H1 (cell line): Measurements from ENCODE around the gene IL12B. TPM values are rescaled to one million over a fixed set of nuclear protein-coding genes. Genes with fewer than 3 reads are reported as not detected.
A peak's percentile ranks its signal among the peaks of the same experiment; 100 is the strongest.

Source experiments
- CTCF ChIA-PET: fragments of 300-600 bp; sonication (Branson Sonifier 250); formaldehyde crosslinking; loops from one replicate; lab custom pipeline; 2021; ENCODE audit not compliant: partially characterized antibody; lab: Charles Lee
- POLR2A ChIA-PET: fragments of 300-600 bp; sonication (Branson Sonifier 250); formaldehyde crosslinking; loops from one replicate; lab custom pipeline; 2021; ENCODE audit warnings: inconsistent platforms; ENCODE audit not compliant: partially characterized antibody; lab: Charles Lee
- DNase-seq, 2 experiments: peaks; one replicate each; pipeline versions ENCODE4 v3.0.0 to v3.0.0-alpha.2; 2010 to 2022; ENCODE audit warnings: low spot score in 2 of 2, low read depth in 1 of 2, mixed read lengths in 1 of 2
- FAIRE-seq: peaks from 2 replicates; lab custom pipeline; 2011; peaks lifted over from hg19 to GRCh38; lab: Jason Lieb, UNC
- H2AFZ ChIP-seq: 2 replicates; pipeline ENCODE4 v1.8.1; 2012; ENCODE audit warnings: low read length, inconsistent platforms
- H2AK5ac ChIP-seq: 2 replicates; pipeline ENCODE4 v1.6.1; 2013; ENCODE audit warnings: low read depth, low read length
- H2BK120ac ChIP-seq: replicated peaks from 2 replicates; pipeline ENCODE3; 2013; ENCODE audit warnings: low read depth, low read length, inconsistent platforms
- H2BK12ac ChIP-seq: 2 replicates; pipeline ENCODE4 v1.6.1; 2013; ENCODE audit warnings: low read depth, low read length
- H2BK15ac ChIP-seq: 2 replicates; pipeline ENCODE4 v1.6.1; 2013; ENCODE audit warnings: low read length
- H2BK20ac ChIP-seq: 2 replicates; pipeline ENCODE4 v1.6.1; 2013; ENCODE audit warnings: low read length
- H2BK5ac ChIP-seq: 2 replicates; pipeline ENCODE4 v1.6.1; 2013; ENCODE audit warnings: low read depth, low read length
- H3K14ac ChIP-seq: 2 replicates; pipeline ENCODE4 v1.6.1; 2013; ENCODE audit warnings: inconsistent platforms; ENCODE audit not compliant: insufficient read length
- H3K18ac ChIP-seq: 2 replicates; pipeline ENCODE4 v1.6.1; 2013; ENCODE audit warnings: low read length; ENCODE audit errors: extremely low read depth
- H3K23ac ChIP-seq: 2 replicates; pipeline ENCODE4 v1.6.1; 2013; ENCODE audit warnings: inconsistent platforms; ENCODE audit not compliant: insufficient read length
- H3K23me2 ChIP-seq: 2 replicates; pipeline ENCODE4 v1.6.1; 2013; ENCODE audit warnings: low read depth, low read length
- H3K27ac ChIP-seq: 2 replicates; pipeline ENCODE4 v1.6.1; 2011; ENCODE audit warnings: low read depth, low read length, inconsistent platforms
- H3K27me3 ChIP-seq, 4 experiments: replicated peaks in 1 of 4; 1 replicate in 1 of 4; 2 replicates in 3 of 4; pipeline versions ENCODE4 v1.6.1 to v1.8.1; 2011 to 2013; ENCODE audit warnings: low read length in 3 of 4, mild to moderate bottlenecking in 3 of 4, inconsistent platforms in 2 of 4, mixed read lengths in 2 of 4, moderate library complexity in 1 of 4; ENCODE audit not compliant: control insufficient read depth in 3 of 4, insufficient read depth in 3 of 4; ENCODE audit errors: extremely low read depth in 1 of 4
- H3K36me3 ChIP-seq, 4 experiments: 2 replicates each; pipeline versions ENCODE4 v1.6.1 to v1.8.1; 2011 to 2013; ENCODE audit warnings: mild to moderate bottlenecking in 4 of 4, low read length in 3 of 4, moderate library complexity in 2 of 4, control low read depth in 1 of 4, inconsistent platforms in 1 of 4; ENCODE audit not compliant: insufficient read depth in 4 of 4, control insufficient read depth in 2 of 4
- H3K4ac ChIP-seq: replicated peaks from 2 replicates; pipeline ENCODE3; 2013; ENCODE audit warnings: low read length, low read depth, mixed read lengths, inconsistent platforms; ENCODE audit not compliant: insufficient read length
- H3K4me1 ChIP-seq, 4 experiments: replicated peaks in 1 of 4; 1 replicate in 1 of 4; 2 replicates in 3 of 4; pipeline versions ENCODE4 v1.6.1 to v1.8.1; 2011 to 2013; ENCODE audit warnings: low read length in 3 of 4, inconsistent platforms in 2 of 4, mixed read lengths in 1 of 4; ENCODE audit not compliant: insufficient read depth in 4 of 4, control insufficient read depth in 3 of 4
- H3K4me2 ChIP-seq, 2 experiments: 2 replicates each; pipeline versions ENCODE4 v1.6.1 to v1.8.1; 2011 to 2013; ENCODE audit warnings: low read depth in 2 of 2, low read length in 2 of 2, control low read depth in 1 of 2, inconsistent platforms in 1 of 2, mild to moderate bottlenecking in 1 of 2; ENCODE audit not compliant: insufficient read depth in 1 of 2
- H3K4me3 ChIP-seq, 4 experiments: fragments of 200-600, 300-600 bp in 1 of 4; sonication (generic), shearing (Covaris generic), sonication (Bioruptor Twin) in 1 of 4; 2 replicates each; pipeline versions ENCODE4 v1.5.1 to v1.8.1; 2011 to 2016; ENCODE audit warnings: low read length in 4 of 4, low read depth in 3 of 4, control low read depth in 2 of 4, inconsistent platforms in 2 of 4, mild to moderate bottlenecking in 2 of 4, mixed read lengths in 1 of 4, moderate library complexity in 1 of 4; ENCODE audit not compliant: insufficient read depth in 2 of 4; ENCODE audit errors: extremely low read depth in 1 of 4
- H3K56ac ChIP-seq: replicated peaks from 2 replicates; pipeline ENCODE3; 2013; ENCODE audit warnings: low read depth, mild to moderate bottlenecking, mixed read lengths, low read length, inconsistent platforms; ENCODE audit not compliant: insufficient read length
- H3K79me1 ChIP-seq: 2 replicates; pipeline ENCODE4 v1.6.1; 2013; ENCODE audit warnings: low read depth, low read length, control low read depth
- H3K79me2 ChIP-seq, 2 experiments: 2 replicates each; pipeline versions ENCODE4 v1.6.1 to v1.8.1; 2012 to 2013; ENCODE audit warnings: low read length in 2 of 2, mild to moderate bottlenecking in 2 of 2, inconsistent platforms in 1 of 2; ENCODE audit not compliant: insufficient read depth in 2 of 2, control insufficient read depth in 1 of 2
- H3K9ac ChIP-seq, 4 experiments: replicated peaks in 1 of 4; 1 replicate in 1 of 4; 2 replicates in 3 of 4; pipeline versions ENCODE4 v1.6.1 to v1.8.1; 2011 to 2013; ENCODE audit warnings: low read depth in 3 of 4, low read length in 3 of 4, control low read depth in 2 of 4, mild to moderate bottlenecking in 2 of 4, moderate library complexity in 2 of 4, inconsistent platforms in 1 of 4; ENCODE audit errors: extremely low read depth in 1 of 4
- H3K9me3 ChIP-seq, 2 experiments: 2 replicates each; pipeline versions ENCODE4 v1.6.1 to v1.8.1; 2012 to 2013; ENCODE audit warnings: mild to moderate bottlenecking in 2 of 2, moderate library complexity in 2 of 2, control low read depth in 1 of 2, inconsistent platforms in 1 of 2, low read depth in 1 of 2, low read length in 1 of 2, mixed read lengths in 1 of 2; ENCODE audit not compliant: insufficient read depth in 2 of 2
- H4K20me1 ChIP-seq, 2 experiments: replicated peaks in 1 of 2; 2 replicates each; pipeline versions ENCODE3 to v1.8.1; 2011 to 2013; ENCODE audit warnings: inconsistent platforms in 2 of 2, low read length in 2 of 2, mild to moderate bottlenecking in 1 of 2; ENCODE audit not compliant: insufficient read depth in 2 of 2, control insufficient read depth in 1 of 2
- H4K5ac ChIP-seq: 2 replicates; pipeline ENCODE4 v1.6.1; 2013; ENCODE audit warnings: low read length, low read depth, mixed read lengths, inconsistent platforms; ENCODE audit not compliant: insufficient read length
- H4K8ac ChIP-seq: 2 replicates; pipeline ENCODE4 v1.8.0; 2013; ENCODE audit warnings: mild to moderate bottlenecking, moderate library complexity, low read length, inconsistent platforms; ENCODE audit not compliant: insufficient read depth; ENCODE audit errors: extremely low read depth
- H4K91ac ChIP-seq: replicated peaks from 2 replicates; pipeline ENCODE3; 2013; ENCODE audit warnings: low read length, mixed read lengths, inconsistent platforms; ENCODE audit not compliant: insufficient read length
- CHD2 ChIP-seq: IDR thresholded peaks from 2 replicates; pipeline ENCODE4 v1.6.1; 2012; ENCODE audit warnings: low read length, improper control_type of control experiment
- EP300 ChIP-seq, 2 experiments: IDR thresholded peaks; 1 replicate in 1 of 2; 2 replicates in 1 of 2; pipeline ENCODE4 v1.6.1; 2011 to 2012; ENCODE audit warnings: low read depth in 2 of 2, low read length in 2 of 2, mild to moderate bottlenecking in 2 of 2, borderline replicate concordance in 1 of 2, inconsistent platforms in 1 of 2, moderate library complexity in 1 of 2
- GTF2F1 ChIP-seq: IDR thresholded peaks from 2 replicates; pipeline ENCODE4 v1.6.1; 2012; ENCODE audit warnings: low read depth, low read length, improper control_type of control experiment, borderline replicate concordance
- JUND ChIP-seq: IDR thresholded peaks from 2 replicates; pipeline ENCODE4 v1.6.1; 2011; ENCODE audit warnings: mild to moderate bottlenecking, improper control_type of control experiment, low read length
- POLR2AphosphoS5 ChIP-seq: IDR thresholded peaks from 2 replicates; pipeline ENCODE4 v1.6.1; 2011; ENCODE audit warnings: low read depth, low read length
- RXRA ChIP-seq: IDR thresholded peaks from 2 replicates; pipeline ENCODE4 v1.6.1; 2011; ENCODE audit warnings: low read depth, mild to moderate bottlenecking, low read length, moderate library complexity; ENCODE audit not compliant: insufficient read depth
- SP2 ChIP-seq: IDR thresholded peaks from 2 replicates; pipeline ENCODE4 v1.6.1; 2012; ENCODE audit warnings: mild to moderate bottlenecking, low read length, inconsistent platforms
- SUZ12 ChIP-seq: fragments of 200-600 bp; sonication (generic); IDR thresholded peaks from 2 replicates; pipeline ENCODE4 v1.6.1; 2012; ENCODE audit warnings: mild to moderate bottlenecking, inconsistent platforms, low read length, moderate library complexity, mixed read lengths
- TBP ChIP-seq: IDR thresholded peaks from 2 replicates; pipeline ENCODE4 v1.6.1; 2011; ENCODE audit warnings: low read depth, low read length, improper control_type of control experiment
- WGBS, 2 experiments: shearing (Covaris generic) in 1 of 2; methylation state at CpG; one replicate each; pipeline versions ENCODE4 v1.1.6 to v1.1.7; 2013 to 2015; ENCODE audit warnings: low lambda C conversion rate in 2 of 2, mixed read lengths in 2 of 2, inconsistent platforms in 1 of 2, low coverage in 1 of 2, missing lambda C conversion rate in 1 of 2; ENCODE audit not compliant: insufficient replicate concordance in 2 of 2, insufficient coverage in 1 of 2, insufficient read length in 1 of 2; ENCODE audit errors: extremely low coverage in 1 of 2, missing lambda C conversion rate in 1 of 2; 5-methylcytosine and 5-hydroxymethylcytosine counted together
- polyA plus RNA-seq, 7 experiments: library from polyadenylated mRNA; depleted of rRNA in 3 of 7; stranded (reverse) in 5 of 7; unstranded in 2 of 7; fragments of >200 nt in 5 of 7; fragments of 200-250 nt in 2 of 7; gene quantifications; 1 replicate in 5 of 7; 2 replicates in 1 of 7; 4 replicates in 1 of 7; pipeline versions ENCODE4 v1.2.1 to v1.2.3, GENCODE V29; 2011 to 2013; ENCODE audit warnings: missing spikeins in 2 of 7, mixed read lengths in 2 of 7
- total RNA-seq: library from RNA; stranded (reverse); fragmentation: NEBNext Ultra II Directional; extraction: Animal tissue kit (Norgen Biotek cat#: 25700); gene quantifications from 2 replicates; pipeline ENCODE4 v1.2.1, GENCODE V29; 2021
- TF ChIP-seq, protein P1 (sequence below): IDR thresholded peaks from 2 replicates; pipeline ENCODE4 v1.6.1; 2012; ENCODE audit warnings: low read length, inconsistent platforms

IL12B gene
- total and polyA plus RNA-seq, 2 of the 8 experiments (the other 6 are each of a cell fraction or from before 2014, with no cell fraction given), result not detected

DNA sequence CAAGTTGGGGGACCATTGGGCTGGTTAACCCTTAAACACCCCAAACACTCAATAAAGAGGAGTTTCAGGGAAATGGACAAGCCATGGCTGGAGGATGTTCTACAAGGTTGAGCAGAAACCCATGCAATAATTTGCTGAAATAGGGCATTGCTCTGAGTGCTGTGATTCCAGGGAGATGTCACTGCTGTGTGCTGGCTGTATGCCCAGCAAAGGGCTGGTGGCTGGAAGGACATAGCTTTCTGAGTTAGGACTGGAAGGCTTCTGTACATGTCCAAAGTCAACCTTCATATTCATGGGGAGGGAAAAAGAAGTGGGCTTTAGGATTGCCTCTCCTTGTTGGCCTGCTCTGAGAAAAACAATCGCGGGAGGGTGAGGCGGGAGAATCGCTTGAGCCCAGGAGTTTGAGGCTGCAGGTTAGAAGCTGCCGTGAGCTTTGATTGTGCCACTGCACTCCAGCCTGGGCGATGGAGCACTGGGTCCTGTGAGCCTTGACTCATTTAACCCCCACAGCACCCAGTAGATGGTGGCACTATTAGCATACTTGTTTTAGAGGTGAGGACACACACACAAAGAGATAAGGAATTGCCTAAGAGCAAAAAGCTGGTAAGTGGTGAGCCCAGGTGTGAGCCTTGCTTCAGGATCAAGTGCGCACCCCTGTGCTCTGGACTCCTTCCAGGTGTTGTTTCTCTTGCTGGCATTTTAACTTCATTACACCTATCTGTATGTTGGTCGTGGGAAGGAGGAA is 20.4 kb downstream of the IL12B start:
- H2BK12ac ChIP-seq, result no peak overlapping the region
- no peak overlapping the region; the same call in 1 of the 2 replicates for H4K8ac ChIP-seq
- no peak overlapping the region for H4K91ac ChIP-seq
- H3K79me2 ChIP-seq, result no peaks in the 10 kb centered on the region
- no peak overlapping the region for H3K4ac ChIP-seq
- no peaks in the 10 kb centered on the region for H4K20me1 ChIP-seq
- ChIA-PET CTCF (interaction anchor here (0.6 to 2.4 kb wide), 13 partner anchors 10 to 678 kb away, joined by 3 to 23 read pairs (median 4); no protein-coding TSS in a partner anchor), POLR2A (interaction anchor here (1.1 kb wide), 1 partner anchor 23 kb away, joined by 4 read pairs; no protein-coding TSS in a partner anchor)
- H2BK5ac ChIP-seq, result no peak overlapping the region
- peak overlapping the region; percentile 70; the same call in 1 of the 2 replicates for H2AFZ ChIP-seq
- peak overlapping the region in 3 of 4 experiments; percentile 26 to 51 (median 38); a peak in 3 of 8 replicates for H3K4me3 ChIP-seq
- no peaks in the 10 kb centered on the region for H3K9me3 ChIP-seq
- no peak overlapping the region for H3K14ac ChIP-seq
- DNase-seq (peak in 1 of 2 experiments; percentile 48), FAIRE-seq (no peak)
- no peaks in the 10 kb centered on the region for H3K36me3 ChIP-seq
- no peak overlapping the region for H2BK120ac ChIP-seq
- H3K4me2 ChIP-seq, result peak overlapping the region; percentile 51 to 56
- H2AK5ac ChIP-seq, result no peak overlapping the region
- 0 out of 2 replicates have a peak overlapping the region, but pooled peaks have one; percentile 13 for H2BK15ac ChIP-seq
- no peak overlapping the region for H4K5ac ChIP-seq
- H3K9ac ChIP-seq, result no peak overlapping the region
- H3K79me1 ChIP-seq, result no peaks in the 10 kb centered on the region
- H3K23me2 ChIP-seq, result no peaks in the 10 kb centered on the region
- peaks cover 0 to 2% (median under 1%) of the 10 kb centered on the region in 4 experiments; a peak in 3 of 7 replicates for H3K4me1 ChIP-seq
- no peak overlapping the region for H3K27ac ChIP-seq
- no peak overlapping the region for H3K56ac ChIP-seq
- no peak overlapping the region for H2BK20ac ChIP-seq
- no peak overlapping the region for H3K23ac ChIP-seq
- no peak overlapping the region for H3K18ac ChIP-seq
- 70% methylated on average over 8 of the region's 8 CpGs; no CpG with 5 or more reads in 1 of the 2 experiments for WGBS, 2 experiments
- H3K27me3 ChIP-seq, result peaks cover 0 to 14% (median 12%) of the 10 kb centered on the region in 4 experiments; a peak in 5 of 7 replicates
- TF ChIP-seq CHD2 (no peak), EP300 (IDR thresholded peaks at IDR 0.05; ENCODE audit: borderline replicate concordance in 1 of 2, low read depth in 2 of 2, low read length in 2 of 2) (no peak), RXRA (no peak), GTF2F1 (no peak), TBP (no peak), SP2 (no peak), POLR2AphosphoS5 (no peak), SUZ12 (no peak), JUND (no peak)
- TF ChIP-seq, protein P1, sequence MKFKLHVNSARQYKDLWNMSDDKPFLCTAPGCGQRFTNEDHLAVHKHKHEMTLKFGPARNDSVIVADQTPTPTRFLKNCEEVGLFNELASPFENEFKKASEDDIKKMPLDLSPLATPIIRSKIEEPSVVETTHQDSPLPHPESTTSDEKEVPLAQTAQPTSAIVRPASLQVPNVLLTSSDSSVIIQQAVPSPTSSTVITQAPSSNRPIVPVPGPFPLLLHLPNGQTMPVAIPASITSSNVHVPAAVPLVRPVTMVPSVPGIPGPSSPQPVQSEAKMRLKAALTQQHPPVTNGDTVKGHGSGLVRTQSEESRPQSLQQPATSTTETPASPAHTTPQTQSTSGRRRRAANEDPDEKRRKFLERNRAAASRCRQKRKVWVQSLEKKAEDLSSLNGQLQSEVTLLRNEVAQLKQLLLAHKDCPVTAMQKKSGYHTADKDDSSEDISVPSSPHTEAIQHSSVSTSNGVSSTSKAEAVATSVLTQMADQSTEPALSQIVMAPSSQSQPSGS, result no peak
